ENCODE data around the gene TAAR1.
"Not testable (repeated sequence)": the region's sequence is repeated elsewhere in the genome, so short reads cannot be mapped to it uniquely, and the experiment has no call there.

The TAAR1 gene

DNA sequence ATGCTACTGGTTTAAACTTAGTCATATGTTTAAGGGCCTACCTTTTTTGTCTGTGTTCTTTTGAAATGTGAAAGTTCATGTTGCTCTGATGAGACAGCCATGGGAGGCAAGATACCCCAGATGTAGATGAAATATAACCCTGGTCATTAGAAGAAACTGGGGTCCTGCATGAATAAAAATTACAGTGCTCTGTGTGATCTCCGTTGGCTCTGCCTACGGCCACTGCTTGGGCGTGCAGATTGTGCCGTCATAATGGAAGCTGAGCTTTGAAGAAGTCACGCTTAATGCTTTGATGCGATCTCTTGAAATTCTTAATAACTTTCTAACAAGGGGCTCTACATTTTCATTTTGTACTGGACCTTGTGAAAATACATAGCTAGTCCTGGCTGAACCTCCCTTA is 34.8 kb downstream of the TAAR1 start, which contains the start of gene TAAR2:
TSS of gene TAAR2 (minus strand) at position 101 of the 400 bp plus-strand sequence. CDS start at position 101, 0 bp downstream.
- no peak within 1 kb of the TSS for H3K27ac ChIP-seq (ENCODE audit: low read depth, low read length, severe bottlenecking)
- H3K4me1 ChIP-seq (ENCODE audit: control insufficient read depth, insufficient read depth, low read length, poor library complexity, severe bottlenecking): no peaks in the 10 kb centered on the region
- 96 to 100% methylated on average over 5 to 6 of the region's 6 CpGs for WGBS, 2 experiments (ENCODE audit: insufficient coverage in 2 of 2)
- H3K4me3 ChIP-seq (ENCODE audit: extremely low read depth, insufficient read depth, low read length, poor library complexity, severe bottlenecking): no peak within 1 kb of the TSS
- no peaks in the 10 kb centered on the region for H3K36me3 ChIP-seq (ENCODE audit: control insufficient read depth, insufficient read depth, low read length)
- no peaks in the 10 kb centered on the region for H3K9me3 ChIP-seq (ENCODE audit: control insufficient read depth, low read length)

- WGBS, 2 experiments (ENCODE audit: insufficient coverage in 2 of 2): 55 to 82% methylated on average over 2 to 3 of the region's 6 CpGs
- no peaks in the 10 kb centered on the region for H3K9me3 ChIP-seq (ENCODE audit: control insufficient read depth, low read length)
Observed at GRCh38 chr6:132623106-132623845, 35.7 kb downstream of the TAAR1 start.

DNA sequence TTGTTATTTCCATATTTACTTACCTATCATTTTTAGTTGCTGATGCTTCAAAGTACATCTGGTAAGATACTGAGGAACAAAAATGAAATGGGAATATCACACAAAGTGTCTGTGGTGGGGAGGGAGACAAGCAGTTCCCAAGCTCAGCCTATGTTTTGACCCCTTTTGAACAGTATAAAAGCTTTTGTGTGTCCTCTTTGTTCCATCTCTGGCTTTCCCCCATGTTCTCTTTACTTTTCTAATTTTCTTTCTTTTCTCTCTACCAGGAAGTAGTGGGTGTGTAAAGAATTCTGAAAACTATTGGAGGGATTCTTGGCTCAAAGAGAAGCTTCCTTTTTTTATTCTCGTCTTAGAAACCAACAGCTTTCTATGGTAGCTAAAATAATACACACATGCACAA is 42.3 kb downstream of the TAAR1 start:
- Histone ChIP-seq H3K4me3 (ENCODE audit: extremely low read depth, insufficient read depth, low read length, poor library complexity, severe bottlenecking) (no peak overlapping the region), H3K9me3 (ENCODE audit: control insufficient read depth, low read length) (no peaks in the 10 kb centered on the region), H3K4me1 (ENCODE audit: control insufficient read depth, insufficient read depth, low read length, poor library complexity, severe bottlenecking) (peaks cover 7% of the 10 kb centered on the region), H3K36me3 (ENCODE audit: control insufficient read depth, insufficient read depth, low read length) (no peaks in the 10 kb centered on the region), H3K27ac (ENCODE audit: low read depth, low read length, severe bottlenecking) (no peak overlapping the region)
- 83 to 100% methylated on average over 1 of the region's 1 CpG for WGBS, 2 experiments (ENCODE audit: insufficient coverage in 2 of 2)

More at GRCh38 chr6:132623106-132623845, 35.7 kb downstream of the TAAR1 start:
- H3K4me3 ChIP-seq (ENCODE audit: extremely low read depth, insufficient read depth, low read length, poor library complexity, severe bottlenecking): no peak overlapping the region
- H3K36me3 ChIP-seq (ENCODE audit: control insufficient read depth, insufficient read depth, low read length): no peaks in the 10 kb centered on the region
- no peak overlapping the region for H3K27ac ChIP-seq (ENCODE audit: low read depth, low read length, severe bottlenecking)
- no peaks in the 10 kb centered on the region for H3K4me1 ChIP-seq (ENCODE audit: control insufficient read depth, insufficient read depth, low read length, poor library complexity, severe bottlenecking)

GRCh38 chr6:132614554-132614953 is 44.4 kb downstream of the TAAR1 start:
- Histone ChIP-seq H3K36me3 (ENCODE audit: control insufficient read depth, insufficient read depth, low read length) (no peaks in the 10 kb centered on the region), H3K4me1 (ENCODE audit: control insufficient read depth, insufficient read depth, low read length, poor library complexity, severe bottlenecking) (peaks cover 12% of the 10 kb centered on the region), H3K27ac (ENCODE audit: low read depth, low read length, severe bottlenecking) (no peak overlapping the region), H3K4me3 (ENCODE audit: extremely low read depth, insufficient read depth, low read length, poor library complexity, severe bottlenecking) (no peak overlapping the region), H3K9me3 (ENCODE audit: control insufficient read depth, low read length) (no peaks in the 10 kb centered on the region)
- WGBS, 2 experiments (ENCODE audit: insufficient coverage in 2 of 2): 60 to 100% methylated on average over 1 of the region's 7 CpGs

DNA sequence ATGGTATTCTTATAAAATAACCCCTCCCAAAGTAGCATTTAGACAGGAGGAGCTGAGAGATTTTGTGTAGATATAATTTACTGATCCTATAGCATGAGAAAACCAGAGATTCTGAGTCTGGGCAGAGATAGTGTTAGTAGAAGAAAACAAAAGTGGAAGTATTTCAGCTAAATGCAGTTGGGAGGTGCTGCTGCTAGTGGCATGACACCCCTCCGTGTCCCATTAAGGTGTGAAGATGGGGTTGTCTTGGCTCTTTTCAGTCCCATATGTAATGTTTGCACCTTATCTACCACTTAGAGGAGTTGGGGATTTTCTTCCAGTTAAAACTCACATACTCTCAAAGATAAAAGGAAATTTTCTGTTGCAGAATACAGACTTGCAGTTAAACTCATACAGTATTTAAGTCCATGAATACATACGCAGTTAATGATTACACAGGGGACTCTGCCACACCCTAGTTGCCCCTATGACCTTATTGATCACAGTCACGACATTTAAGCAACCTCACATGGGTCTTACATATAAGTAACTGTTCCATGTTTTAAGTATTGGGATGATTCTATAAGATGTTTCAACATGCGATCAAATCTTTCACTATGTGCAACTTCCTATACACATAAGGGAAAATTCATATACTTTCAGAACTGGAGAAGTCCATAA is 46.4 kb downstream of the TAAR1 start:
- Histone ChIP-seq H3K4me1 (ENCODE audit: control insufficient read depth, insufficient read depth, low read length, poor library complexity, severe bottlenecking) (peaks cover 12% of the 10 kb centered on the region), H3K9me3 (ENCODE audit: control insufficient read depth, low read length) (no peaks in the 10 kb centered on the region), H3K36me3 (ENCODE audit: control insufficient read depth, insufficient read depth, low read length) (no peaks in the 10 kb centered on the region), H3K4me3 (ENCODE audit: extremely low read depth, insufficient read depth, low read length, poor library complexity, severe bottlenecking) (no peak overlapping the region), H3K27ac (ENCODE audit: low read depth, low read length, severe bottlenecking) (no peak overlapping the region)
- WGBS, 2 experiments (ENCODE audit: insufficient coverage in 2 of 2): no CpG with 5 or more reads among the region's 4 CpGs

DNA sequence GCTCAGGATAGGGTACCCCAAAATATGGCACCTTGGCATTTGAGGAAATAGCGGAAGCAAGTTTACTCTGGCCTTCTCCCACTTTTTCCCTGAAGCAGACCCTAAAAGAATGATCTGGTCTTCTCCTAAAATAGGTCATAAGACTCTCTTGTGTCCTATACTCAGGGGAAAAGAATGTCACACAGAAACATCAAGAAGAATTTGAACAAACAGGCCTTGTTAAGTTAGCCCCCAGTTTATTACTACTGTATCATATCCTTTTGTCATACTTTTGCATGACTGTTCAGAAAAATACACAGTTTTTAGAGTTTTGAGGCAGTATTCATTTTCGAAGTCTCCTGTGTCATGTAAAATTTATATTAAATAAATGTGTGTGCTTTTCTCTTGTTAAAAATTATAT is 47.4 kb downstream of the TAAR1 start:
- H3K27ac ChIP-seq (ENCODE audit: low read depth, low read length, severe bottlenecking): no peak overlapping the region
- 100% methylated on average over 1 of the region's 2 CpGs for WGBS, 2 experiments (ENCODE audit: insufficient coverage in 2 of 2)

GRCh38 chr6:132607544-132608233 is 51.3 kb downstream of the TAAR1 start:
- Histone ChIP-seq H3K36me3 (ENCODE audit: control insufficient read depth, insufficient read depth, low read length) (no peaks in the 10 kb centered on the region), H3K27ac (ENCODE audit: low read depth, low read length, severe bottlenecking) (no peak overlapping the region), H3K9me3 (ENCODE audit: control insufficient read depth, low read length) (no peaks in the 10 kb centered on the region), H3K4me1 (ENCODE audit: control insufficient read depth, insufficient read depth, low read length, poor library complexity, severe bottlenecking) (peaks cover 6% of the 10 kb centered on the region), H3K4me3 (ENCODE audit: extremely low read depth, insufficient read depth, low read length, poor library complexity, severe bottlenecking) (no peak overlapping the region)
- WGBS, 2 experiments (ENCODE audit: insufficient coverage in 2 of 2): 80% methylated on average over 2 of the region's 5 CpGs; no CpG with 5 or more reads in 1 of the 2 experiments

More for the DNA sequence above, 47.4 kb downstream of the TAAR1 start:
- H3K9me3 ChIP-seq (ENCODE audit: control insufficient read depth, low read length): no peaks in the 10 kb centered on the region
- no peak overlapping the region for H3K4me3 ChIP-seq (ENCODE audit: extremely low read depth, insufficient read depth, low read length, poor library complexity, severe bottlenecking)
- peaks cover 12% of the 10 kb centered on the region for H3K4me1 ChIP-seq (ENCODE audit: control insufficient read depth, insufficient read depth, low read length, poor library complexity, severe bottlenecking)
- H3K36me3 ChIP-seq (ENCODE audit: control insufficient read depth, insufficient read depth, low read length): no peaks in the 10 kb centered on the region

GRCh38 chr6:132604635-132605152 is 54.3 kb downstream of the TAAR1 start:
- no peak overlapping the region for H3K4me3 ChIP-seq (ENCODE audit: extremely low read depth, insufficient read depth, low read length, poor library complexity, severe bottlenecking)
- 93 to 98% methylated on average over 6 to 7 of the region's 8 CpGs for WGBS, 2 experiments (ENCODE audit: insufficient coverage in 2 of 2)

DNA sequence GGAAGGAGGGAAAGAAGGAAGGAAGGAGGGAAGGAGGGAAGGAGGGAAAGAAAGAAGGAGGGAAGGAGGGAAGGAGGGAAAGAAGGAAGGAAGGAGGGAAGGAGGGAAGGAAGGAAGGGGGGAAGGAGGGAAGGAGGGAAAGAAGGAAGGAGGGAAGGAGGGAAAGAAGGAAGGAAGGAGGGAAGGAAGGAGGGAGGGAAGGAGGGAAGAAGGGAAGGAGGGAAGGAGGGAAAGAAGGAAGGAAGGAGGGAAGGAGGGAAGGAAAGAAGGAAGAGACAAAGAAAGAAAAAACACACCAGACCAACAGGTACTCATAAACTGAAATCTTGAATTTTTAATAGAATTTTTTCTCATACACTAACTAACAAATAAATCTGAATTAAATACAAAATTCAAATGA is 58.1 kb downstream of the TAAR1 start:
- not testable (repeated sequence) for H3K4me3 ChIP-seq (ENCODE audit: extremely low read depth, insufficient read depth, low read length, poor library complexity, severe bottlenecking); H3K27ac ChIP-seq (ENCODE audit: low read depth, low read length, severe bottlenecking); H3K9me3 ChIP-seq (ENCODE audit: control insufficient read depth, low read length); H3K36me3 ChIP-seq (ENCODE audit: control insufficient read depth, insufficient read depth, low read length); H3K4me1 ChIP-seq (ENCODE audit: control insufficient read depth, insufficient read depth, low read length, poor library complexity, severe bottlenecking)

More at GRCh38 chr6:132604635-132605152, 54.3 kb downstream of the TAAR1 start:
- Histone ChIP-seq H3K27ac (ENCODE audit: low read depth, low read length, severe bottlenecking) (no peak overlapping the region), H3K9me3 (ENCODE audit: control insufficient read depth, low read length) (no peaks in the 10 kb centered on the region), H3K4me1 (ENCODE audit: control insufficient read depth, insufficient read depth, low read length, poor library complexity, severe bottlenecking) (no peaks in the 10 kb centered on the region), H3K36me3 (ENCODE audit: control insufficient read depth, insufficient read depth, low read length) (no peaks in the 10 kb centered on the region)

GRCh38 chr6:132598473-132598872 is 60.5 kb downstream of the TAAR1 start:
- H3K4me3 ChIP-seq (ENCODE audit: extremely low read depth, insufficient read depth, low read length, poor library complexity, severe bottlenecking): no peak overlapping the region
- WGBS, 2 experiments (ENCODE audit: insufficient coverage in 2 of 2): 23 to 48% methylated on average over 2 to 3 of the region's 3 CpGs
- H3K36me3 ChIP-seq (ENCODE audit: control insufficient read depth, insufficient read depth, low read length): no peaks in the 10 kb centered on the region
- H3K27ac ChIP-seq (ENCODE audit: low read depth, low read length, severe bottlenecking): no peak overlapping the region
- no peaks in the 10 kb centered on the region for H3K4me1 ChIP-seq (ENCODE audit: control insufficient read depth, insufficient read depth, low read length, poor library complexity, severe bottlenecking)
- no peaks in the 10 kb centered on the region for H3K9me3 ChIP-seq (ENCODE audit: control insufficient read depth, low read length)

All from mesodermal cell (in vitro differentiated cells).